Activated T-helper 1 cell treated with anti-CD3 and anti-CD28 coated beads, Interleukin-12 subunit alpha, Interleukin-12 subunit beta, Interleukin-2, Interleukin-4 antibody, amounts not matched to agents 30 ng/mL and 10 ng/mL and 1 ng/mL, durations not matched to agents 14 hours and 24 hours and 36 hours (primary cell): ENCODE data around the gene UTP15. TPM values are rescaled to one million over a fixed set of nuclear protein-coding genes. Genes with fewer than 3 reads are reported as not detected.

Source experiments
- DNase-seq: peaks from one replicate; pipeline ENCODE4 v3.0.0; 2021; ENCODE audit warnings: low spot score
- H3K27ac Mint-ChIP-seq: one replicate; pipeline ENCODE4 v1.8.0; 2021; ENCODE audit warnings: mild to moderate bottlenecking, mixed read lengths
- H3K27me3 Mint-ChIP-seq: one replicate; pipeline ENCODE4 v1.8.0; 2022; ENCODE audit warnings: mild to moderate bottlenecking, moderate library complexity, mixed read lengths; ENCODE audit not compliant: insufficient read depth
- H3K36me3 Mint-ChIP-seq: one replicate; pipeline ENCODE4 v1.8.0; 2021; ENCODE audit warnings: low read depth, mixed read lengths
- H3K4me1 Mint-ChIP-seq: one replicate; pipeline ENCODE4 v1.8.0; 2021; ENCODE audit warnings: low read depth, mixed read lengths
- H3K4me3 Mint-ChIP-seq: one replicate; pipeline ENCODE4 v1.8.0; 2021; ENCODE audit warnings: mild to moderate bottlenecking, moderate library complexity, mixed read lengths
- H3K9me3 Mint-ChIP-seq: one replicate; pipeline ENCODE4 v1.8.0; 2021; ENCODE audit warnings: mixed read lengths
- intact Hi-C: fragments of 100-400 bp; cut with micrococcal nuclease; formaldehyde crosslinking; loops from one replicate; pipeline ENCODE4 v1.15.1; 2024
- total RNA-seq: library from RNA; stranded (reverse); gene quantifications from 2 replicates; pipeline ENCODE4 v1.2.3, GENCODE V29; 2022

UTP15 gene
- total RNA-seq, 1 donor from 2014 or later, result 61.0 TPM

DNA sequence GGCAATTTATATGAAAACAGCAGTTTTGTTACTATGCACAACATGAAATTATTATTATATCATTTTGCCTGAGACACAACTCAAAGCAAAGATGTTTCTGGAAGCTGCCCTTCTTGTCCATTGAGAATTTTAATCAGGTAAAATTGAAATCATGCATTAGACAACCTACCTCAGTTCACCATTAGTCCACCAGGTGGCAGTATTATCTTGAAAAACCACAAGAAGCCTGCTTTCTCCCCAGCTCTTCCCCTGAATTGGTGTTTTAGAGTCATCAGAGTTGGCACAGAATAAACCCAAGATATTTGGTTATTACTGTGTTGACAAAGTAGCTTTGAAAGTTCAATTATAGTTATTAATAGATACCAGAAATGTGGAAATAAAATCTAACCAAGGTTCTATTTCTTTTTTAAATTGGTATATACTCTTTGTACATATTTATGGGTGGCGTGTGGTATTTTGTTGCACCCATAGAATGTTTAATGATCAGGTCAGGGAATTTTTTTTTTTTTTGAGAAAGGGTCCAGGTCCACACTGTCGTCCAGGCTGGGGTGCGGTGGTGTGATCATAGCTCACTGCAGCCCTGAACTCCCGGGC is 25.7 kb downstream of the UTP15 start:
- H3K36me3 Mint-ChIP-seq, result no peaks in the 10 kb centered on the region
- H3K27me3 Mint-ChIP-seq, result peaks cover 9% of the 10 kb centered on the region
- H3K4me1 Mint-ChIP-seq, result no peaks in the 10 kb centered on the region
- H3K4me3 Mint-ChIP-seq, result no peak overlapping the region
- no peaks in the 10 kb centered on the region for H3K9me3 Mint-ChIP-seq
- H3K27ac Mint-ChIP-seq, result no peak overlapping the region
- peak; percentile 38 for DNase-seq
- intact Hi-C loops, result loop anchor here (1.0 to 10.0 kb wide), 4 partner anchors 101 to 1057 kb away; no protein-coding TSS in a partner anchor

DNA sequence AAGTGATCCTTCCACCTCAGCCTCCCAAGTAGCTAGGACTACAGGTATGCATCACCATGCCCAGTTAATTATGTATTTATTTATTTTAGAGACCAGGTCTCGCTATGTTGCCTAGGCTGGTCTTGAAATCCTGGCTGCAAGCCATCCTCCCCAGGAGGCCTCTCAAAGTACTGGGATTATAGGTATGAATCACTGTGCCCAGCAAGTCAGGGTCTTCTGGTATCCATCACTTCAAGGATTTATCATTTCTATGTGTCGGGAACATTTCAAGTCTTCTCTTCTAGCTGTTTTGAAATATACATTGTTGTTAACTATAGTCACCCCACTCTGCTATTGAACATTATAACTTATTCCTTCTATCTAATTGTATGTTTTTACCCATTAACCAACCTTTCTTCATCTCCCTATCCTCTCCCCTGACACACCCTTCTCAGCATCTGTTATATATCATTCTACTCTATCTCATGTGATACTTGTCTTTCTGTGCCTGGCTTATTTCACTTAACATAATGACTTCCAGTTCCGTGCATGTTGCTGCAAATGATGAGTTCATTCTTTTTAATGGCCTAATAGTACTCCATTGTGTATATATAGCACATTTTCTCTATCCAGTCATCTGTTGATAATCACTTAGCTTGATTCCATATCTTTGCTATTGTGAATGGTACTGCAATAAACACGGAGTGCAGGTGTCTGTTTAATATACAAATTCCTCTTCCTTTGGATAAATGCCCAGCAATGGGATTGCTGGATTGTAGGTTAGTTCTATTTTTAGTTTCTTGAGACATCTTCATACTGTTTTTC is 26.4 kb downstream of the UTP15 start:
- intact Hi-C loops, result loop anchor here (1.0 to 10.0 kb wide), 4 partner anchors 100 to 1056 kb away; no protein-coding TSS in a partner anchor
- no peak overlapping the region for H3K27ac Mint-ChIP-seq
- no peaks in the 10 kb centered on the region for H3K36me3 Mint-ChIP-seq
- H3K9me3 Mint-ChIP-seq, result no peaks in the 10 kb centered on the region
- H3K4me1 Mint-ChIP-seq, result no peaks in the 10 kb centered on the region
- H3K4me3 Mint-ChIP-seq, result no peak overlapping the region
- peaks cover 9% of the 10 kb centered on the region for H3K27me3 Mint-ChIP-seq
- no peak for DNase-seq

- intact Hi-C loops, result loop anchor here (5.0 to 10.0 kb wide), 2 partner anchors 100 to 312 kb away; no protein-coding TSS in a partner anchor
- no peaks in the 10 kb centered on the region for H3K4me1 Mint-ChIP-seq
- no peaks in the 10 kb centered on the region for H3K9me3 Mint-ChIP-seq
- H3K27ac Mint-ChIP-seq, result no peak overlapping the region
- H3K36me3 Mint-ChIP-seq, result no peaks in the 10 kb centered on the region
- no peak for DNase-seq
- peaks cover 9% of the 10 kb centered on the region for H3K27me3 Mint-ChIP-seq
- no peak overlapping the region for H3K4me3 Mint-ChIP-seq
These were observed 27.0 kb downstream of the UTP15 start for GRCh38 chr5:73592551-73592950.

- intact Hi-C loops, result loop anchor here (1.0 to 10.0 kb wide), 2 partner anchors 78 to 308 kb away; no protein-coding TSS in a partner anchor
- no peak for DNase-seq
These were observed 31.3 kb downstream of the UTP15 start for GRCh38 chr5:73596705-73597328.

GRCh38 chr5:73599380-73599779 is 33.8 kb downstream of the UTP15 start:
- DNase-seq, result no peak
- Mint-ChIP-seq H3K4me3 (no peak overlapping the region), H3K9me3 (peaks cover 4% of the 10 kb centered on the region), H3K27ac (no peak overlapping the region), H3K27me3 (peaks cover 12% of the 10 kb centered on the region), H3K36me3 (no peaks in the 10 kb centered on the region), H3K4me1 (no peaks in the 10 kb centered on the region)
- intact Hi-C loops, result loop anchor here (10.0 kb wide), 1 partner anchor 305 kb away; no protein-coding TSS in a partner anchor

More at GRCh38 chr5:73596705-73597328, 31.3 kb downstream of the UTP15 start:
- peaks cover 3% of the 10 kb centered on the region for H3K9me3 Mint-ChIP-seq
- H3K27me3 Mint-ChIP-seq, result peaks cover 15% of the 10 kb centered on the region
- no peak overlapping the region for H3K27ac Mint-ChIP-seq
- H3K4me3 Mint-ChIP-seq, result no peak overlapping the region
- no peaks in the 10 kb centered on the region for H3K36me3 Mint-ChIP-seq
- H3K4me1 Mint-ChIP-seq, result no peaks in the 10 kb centered on the region

GRCh38 chr5:73603998-73604397 is 38.5 kb downstream of the UTP15 start:
- Mint-ChIP-seq H3K4me3 (no peak overlapping the region), H3K27ac (no peak overlapping the region), H3K36me3 (no peaks in the 10 kb centered on the region), H3K9me3 (peaks cover 4% of the 10 kb centered on the region), H3K4me1 (no peaks in the 10 kb centered on the region), H3K27me3 (peaks cover 12% of the 10 kb centered on the region)
- DNase-seq, result no peak
- intact Hi-C loops, result no loop called here

- Mint-ChIP-seq H3K9me3 (peaks cover 4% of the 10 kb centered on the region), H3K4me1 (no peaks in the 10 kb centered on the region), H3K27me3 (peaks cover 15% of the 10 kb centered on the region), H3K4me3 (no peak overlapping the region), H3K36me3 (no peaks in the 10 kb centered on the region), H3K27ac (no peak overlapping the region)
- DNase-seq, result no peak
- intact Hi-C loops, result no loop called here
These were observed 39.9 kb downstream of the UTP15 start for GRCh38 chr5:73605223-73606087.

DNA sequence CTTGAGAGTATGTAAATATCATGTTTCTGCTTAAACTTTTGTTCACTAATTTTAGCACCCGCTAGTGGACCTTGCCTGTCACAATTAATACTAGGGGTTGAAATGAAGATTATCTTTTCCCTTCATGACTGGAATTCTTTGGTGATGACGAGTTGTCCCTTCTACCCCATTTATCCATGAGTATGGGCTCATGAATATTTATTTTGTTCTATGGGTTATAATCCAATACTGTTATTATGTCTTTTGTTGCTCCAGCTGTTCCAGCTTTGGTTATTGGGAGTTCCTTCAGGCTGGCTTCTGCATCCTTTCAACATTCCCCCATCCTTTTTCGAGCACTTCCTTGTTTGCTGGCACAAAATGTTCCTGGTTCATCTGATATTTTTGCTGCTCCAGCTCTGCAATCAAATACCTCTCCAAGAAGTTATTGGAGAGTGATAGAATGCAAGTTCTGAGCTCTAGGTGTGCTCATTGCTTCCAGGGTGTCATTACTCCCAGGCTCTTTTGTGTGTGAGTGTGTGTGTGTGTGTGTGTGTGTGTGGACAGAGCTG is 40.7 kb downstream of the UTP15 start:
- intact Hi-C loops, result no loop called here
- H3K36me3 Mint-ChIP-seq, result no peaks in the 10 kb centered on the region
- peaks cover 4% of the 10 kb centered on the region for H3K9me3 Mint-ChIP-seq
- DNase-seq, result no peak
- H3K4me1 Mint-ChIP-seq, result no peaks in the 10 kb centered on the region
- H3K27ac Mint-ChIP-seq, result no peak overlapping the region
- peaks cover 11% of the 10 kb centered on the region for H3K27me3 Mint-ChIP-seq
- H3K4me3 Mint-ChIP-seq, result no peak overlapping the region

DNA sequence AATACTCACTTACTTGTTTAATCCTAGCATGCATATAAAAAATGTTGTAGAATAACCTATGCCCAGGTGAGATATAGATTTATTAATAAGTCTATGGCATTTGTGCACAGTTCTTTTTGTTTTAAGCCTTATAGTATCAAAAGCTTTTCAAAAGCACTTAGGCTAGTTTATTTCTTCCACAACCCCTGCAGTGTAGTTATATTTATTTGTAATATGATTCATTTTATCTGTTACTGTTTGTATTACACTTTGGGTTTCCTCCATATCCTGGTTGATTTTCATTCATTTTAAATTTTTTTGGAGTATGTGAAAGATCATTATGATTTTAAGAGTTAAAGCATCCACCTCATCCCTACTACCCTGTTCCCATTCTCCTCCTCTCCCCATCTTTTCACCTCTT is 41.7 kb downstream of the UTP15 start:
- H3K27me3 Mint-ChIP-seq, result peaks cover 6% of the 10 kb centered on the region
- H3K36me3 Mint-ChIP-seq, result no peaks in the 10 kb centered on the region
- H3K4me1 Mint-ChIP-seq, result no peaks in the 10 kb centered on the region
- no peak overlapping the region for H3K27ac Mint-ChIP-seq
- intact Hi-C loops, result no loop called here
- H3K9me3 Mint-ChIP-seq, result no peaks in the 10 kb centered on the region
- H3K4me3 Mint-ChIP-seq, result no peak overlapping the region
- DNase-seq, result no peak

- intact Hi-C loops, result no loop called here
- DNase-seq, result no peak
- Mint-ChIP-seq H3K36me3 (no peaks in the 10 kb centered on the region), H3K9me3 (no peaks in the 10 kb centered on the region), H3K27me3 (peaks cover 11% of the 10 kb centered on the region), H3K4me3 (no peak overlapping the region), H3K4me1 (no peaks in the 10 kb centered on the region), H3K27ac (no peak overlapping the region)
These were observed 47.3 kb downstream of the UTP15 start for GRCh38 chr5:73612799-73613198.

DNA sequence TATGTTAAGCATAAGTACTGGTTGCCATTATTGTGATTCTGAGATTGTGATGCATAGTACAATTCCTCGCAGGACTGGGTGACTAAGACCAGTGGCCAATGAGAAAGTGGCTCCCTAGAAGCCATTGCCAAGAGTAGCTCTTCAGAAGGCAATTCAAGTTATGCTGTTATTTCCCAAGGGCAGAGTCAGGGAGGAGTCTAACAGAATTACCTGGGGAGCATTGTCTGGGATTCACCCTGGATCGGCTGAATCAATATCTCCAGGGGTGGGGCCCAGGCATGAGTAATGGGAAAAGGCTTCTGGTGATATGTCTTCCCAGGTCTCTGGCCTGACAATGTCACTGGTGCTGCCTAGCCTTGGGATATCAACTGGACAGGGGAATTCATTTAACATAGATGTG is 49.5 kb downstream of the UTP15 start:
- H3K4me1 Mint-ChIP-seq, result no peaks in the 10 kb centered on the region
- intact Hi-C loops, result no loop called here
- peaks cover 14% of the 10 kb centered on the region for H3K27me3 Mint-ChIP-seq
- no peak for DNase-seq
- no peaks in the 10 kb centered on the region for H3K9me3 Mint-ChIP-seq
- H3K36me3 Mint-ChIP-seq, result no peaks in the 10 kb centered on the region
- H3K27ac Mint-ChIP-seq, result no peak overlapping the region
- no peak overlapping the region for H3K4me3 Mint-ChIP-seq

DNA sequence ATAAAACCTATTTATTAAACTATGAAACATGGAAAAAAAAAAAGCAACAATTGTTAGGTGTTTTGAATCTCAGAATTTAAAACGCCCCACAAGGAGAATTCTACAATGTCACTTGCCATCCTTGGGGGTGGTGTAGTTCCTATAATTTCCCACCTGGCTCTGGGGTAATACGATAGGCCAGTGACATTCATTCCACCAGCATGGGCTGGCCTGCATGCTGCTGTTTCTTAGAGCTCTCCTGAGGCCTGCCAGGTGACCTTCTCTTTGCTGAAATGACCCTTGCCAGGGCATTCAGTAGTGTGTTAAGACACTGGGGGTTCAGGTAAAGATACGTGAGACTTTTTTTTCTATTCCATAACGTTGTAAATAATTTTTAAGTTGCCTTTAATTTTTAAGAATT is 50.4 kb downstream of the UTP15 start:
- H3K36me3 Mint-ChIP-seq, result no peaks in the 10 kb centered on the region
- H3K4me1 Mint-ChIP-seq, result no peaks in the 10 kb centered on the region
- H3K27ac Mint-ChIP-seq, result no peak overlapping the region
- no peaks in the 10 kb centered on the region for H3K9me3 Mint-ChIP-seq
- DNase-seq, result no peak
- H3K27me3 Mint-ChIP-seq, result peaks cover 20% of the 10 kb centered on the region
- intact Hi-C loops, result no loop called here
- H3K4me3 Mint-ChIP-seq, result no peak overlapping the region
